ENCODE results near the gene ZNF844. TPM values are rescaled to one million over a fixed set of nuclear protein-coding genes. Genes with fewer than 3 reads are reported as not detected.

Gene ZNF844
- 3.0 and 3.4 TPM in 2 replicates for total RNA-seq (2014; rRNA removed; shearing (Covaris generic))

DNA sequence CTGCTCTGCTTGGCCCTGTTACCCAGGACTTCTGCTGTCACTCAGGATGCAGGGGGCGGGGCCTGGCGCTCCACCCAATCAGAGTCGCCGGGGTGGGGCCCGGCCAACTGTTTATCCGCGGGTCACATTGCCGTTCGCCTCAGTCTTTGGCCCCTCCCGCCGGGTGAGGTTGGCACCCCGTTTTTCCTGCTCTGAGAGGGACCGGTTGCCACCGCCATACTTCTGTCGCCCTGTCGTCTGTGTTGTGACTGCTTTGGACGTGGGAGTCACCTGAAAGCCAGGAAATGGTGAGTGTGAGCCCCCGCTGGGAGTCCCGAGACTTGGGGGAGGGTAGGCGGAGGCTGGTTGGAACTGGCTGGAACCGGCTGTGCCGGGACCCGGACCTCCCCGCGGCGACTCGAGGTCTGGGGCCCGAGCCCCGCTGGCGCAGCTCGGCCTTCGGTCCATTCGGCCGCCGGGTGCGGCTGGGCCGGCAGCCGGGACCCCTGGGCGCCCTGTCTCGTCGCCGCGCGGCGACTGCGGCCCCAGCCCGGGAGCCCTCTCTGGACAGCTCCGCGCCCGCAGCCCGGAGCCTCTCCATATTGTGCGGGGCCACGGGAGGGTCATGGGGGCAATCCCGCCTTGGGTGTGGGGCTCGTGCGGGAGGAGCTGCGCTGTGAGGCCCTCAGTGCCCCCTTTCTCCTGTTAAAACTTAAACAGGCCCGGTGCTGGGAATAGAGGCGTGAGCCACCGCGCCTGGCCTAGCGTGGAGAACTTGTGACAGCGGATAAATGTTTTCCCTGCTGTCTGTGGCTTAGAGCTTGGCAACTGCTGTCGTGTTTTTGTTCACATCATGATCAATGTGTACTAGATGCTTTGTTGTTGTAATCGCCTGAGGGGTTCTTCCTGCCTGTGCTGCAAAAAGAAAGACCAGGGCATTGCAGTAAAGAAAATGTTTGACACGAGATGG is at the start of gene ZNF844:
Gene ZNF844 (plus strand): TSS at position 142 of the 949 bp plus-strand sequence. CDS start 143 bp downstream, at position 285.

DNA sequence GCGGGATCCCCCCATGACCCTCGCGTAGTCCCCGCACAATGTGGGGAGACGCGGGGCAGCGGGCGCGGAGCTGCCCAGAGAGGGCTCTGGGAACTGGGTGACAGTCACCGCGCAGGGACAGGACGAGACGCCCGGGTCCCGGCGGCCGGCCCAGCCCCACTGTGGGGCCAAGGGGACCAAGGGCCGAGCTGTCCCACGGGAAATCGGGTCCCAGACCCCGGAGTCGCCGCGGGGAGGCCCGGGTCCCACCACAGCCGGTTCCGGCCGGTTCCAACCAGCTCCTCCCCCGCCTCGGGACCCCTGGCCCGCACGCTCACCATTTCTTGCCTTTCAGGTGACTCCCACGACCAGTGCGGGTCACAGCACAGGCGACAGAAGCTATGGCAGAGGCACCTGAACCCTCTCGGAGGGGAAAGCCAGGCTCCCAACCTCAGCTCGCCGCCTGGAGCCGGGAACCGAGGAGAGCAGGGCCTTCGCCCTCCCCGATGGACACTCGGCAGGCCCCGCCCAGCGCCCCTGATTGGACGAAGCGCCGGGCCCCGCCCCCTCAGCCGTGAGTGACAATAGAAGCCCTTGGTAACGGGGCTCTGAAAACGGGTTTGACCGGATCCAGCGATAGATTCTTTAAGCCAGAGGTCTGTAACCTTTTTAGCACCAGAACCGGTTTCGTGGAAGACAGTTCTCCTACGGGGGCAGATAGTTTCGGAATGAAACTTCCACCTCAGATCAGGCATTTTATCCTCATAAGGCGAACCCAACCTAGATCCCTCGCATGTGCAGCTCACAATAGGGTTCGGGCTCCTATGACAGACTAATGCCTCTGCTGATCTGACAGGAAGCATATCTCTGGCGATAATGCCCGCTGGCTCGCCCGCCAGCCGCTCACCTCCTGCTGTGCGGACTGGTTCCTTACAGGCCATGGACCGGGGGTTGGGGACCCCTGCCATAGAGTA is 29.0 kb upstream of the ZNF844 start, which contains the start of gene ZNF433:
Gene ZNF433 (minus strand): TSS at position 460 of the 953 bp plus-strand sequence. CDS start 140 bp downstream, at position 320.

DNA sequence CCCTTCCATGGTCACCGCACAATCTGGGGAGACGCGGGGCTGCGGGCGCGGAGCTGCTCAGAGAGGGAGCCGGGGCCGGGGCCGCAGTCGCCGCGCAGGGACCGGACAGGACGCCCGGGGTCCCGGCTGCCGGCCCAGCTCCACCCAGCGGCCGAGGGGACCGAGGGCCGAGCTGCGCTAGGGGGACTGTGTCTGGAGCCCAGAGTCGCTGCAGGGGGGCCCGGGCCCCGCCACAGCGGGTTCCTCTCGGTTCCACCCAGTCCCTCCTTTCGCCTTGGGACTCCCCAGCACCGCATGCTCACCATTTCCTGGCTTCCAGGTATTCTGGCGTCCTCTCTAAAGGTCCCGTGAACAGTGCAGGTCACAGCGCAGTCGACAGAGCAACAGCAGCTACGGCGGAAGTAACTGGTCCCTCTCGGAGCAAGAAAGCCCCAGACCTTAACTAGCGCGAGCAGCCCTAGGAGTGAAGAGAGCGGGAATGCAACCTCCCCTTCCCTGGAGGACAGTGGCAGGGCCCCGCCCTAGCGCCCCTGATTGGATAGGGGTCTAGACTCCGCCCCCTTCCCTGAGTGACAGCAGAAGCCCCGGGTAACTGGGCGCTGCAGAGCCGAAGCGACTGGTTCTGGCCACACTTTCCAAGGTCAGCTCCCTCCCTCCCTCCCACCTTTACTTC is 11.9 kb upstream of the ZNF844 start, which contains the start of gene ZNF878:
Gene ZNF878 (minus strand): TSS at position 465 of the 673 bp plus-strand sequence. CDS start 160 bp downstream, at position 305.

Small RNA genes lying within 50 kb of the gene (small RNA-seq; reads per million reads assigned to genes)
- not detected for gene RF00019
- gene RNA5SP465, result not detected
- not detected for gene RNA5SP466
- gene RNA5SP467, result not detected

Other genes with a start within 250 kb of the ZNF844 start
- 1.5 and 1.9 TPM in 2 replicates for gene ZNF439, start 216.0 kb upstream of the ZNF844 start, total RNA-seq (2014; rRNA removed; shearing (Covaris generic))
- 6.0 and 6.7 TPM in 2 replicates for gene ZNF69, start 176.9 kb upstream of the ZNF844 start, total RNA-seq (2014; rRNA removed; shearing (Covaris generic))
- gene ZNF700, start 139.6 kb upstream of the ZNF844 start, total RNA-seq (2014; rRNA removed; shearing (Covaris generic)), result 7.3 and 11.8 TPM in 2 replicates
- gene ZNF763, start 99.7 kb upstream of the ZNF844 start, total RNA-seq (2014; rRNA removed; shearing (Covaris generic)), result 0.19 and 0.42 TPM in 2 replicates
- 1.9 and 6.3 TPM in 2 replicates for gene ZNF433, start 29.1 kb upstream of the ZNF844 start, total RNA-seq (2014; rRNA removed; shearing (Covaris generic))
- gene ZNF878, start 11.8 kb upstream of the ZNF844 start, total RNA-seq (2014; rRNA removed; shearing (Covaris generic)), result 0.15 and 0.19 TPM in 2 replicates
- 2.5 and 3.8 TPM in 2 replicates for gene ZNF20, start 75.6 kb downstream of the ZNF844 start, total RNA-seq (2014; rRNA removed; shearing (Covaris generic))
- 9.5 and 11.2 TPM in 2 replicates for gene ZNF625, start 92.0 kb downstream of the ZNF844 start, total RNA-seq (2014; rRNA removed; shearing (Covaris generic))
- 10.0 and 11.6 TPM in 2 replicates for gene ZNF136, start 98.4 kb downstream of the ZNF844 start, total RNA-seq (2014; rRNA removed; shearing (Covaris generic))
- 5.7 and 9.7 TPM in 2 replicates for gene ZNF44, start 230.2 kb downstream of the ZNF844 start, total RNA-seq (2014; rRNA removed; shearing (Covaris generic))